Stimulated activated CD8-positive, alpha-beta memory T cell treated with anti-CD3 and anti-CD28 coated beads, Interleukin-4, amount 100 ng/mL, for 24 hours (primary cell): Measurements from ENCODE around the gene WDFY4.

ENCODE experiments used
- DNase-seq: peaks from one replicate; pipeline ENCODE4 v3.0.0-alpha.2; 2020; ENCODE audit warnings: low read depth

WDFY4 gene

DNA sequence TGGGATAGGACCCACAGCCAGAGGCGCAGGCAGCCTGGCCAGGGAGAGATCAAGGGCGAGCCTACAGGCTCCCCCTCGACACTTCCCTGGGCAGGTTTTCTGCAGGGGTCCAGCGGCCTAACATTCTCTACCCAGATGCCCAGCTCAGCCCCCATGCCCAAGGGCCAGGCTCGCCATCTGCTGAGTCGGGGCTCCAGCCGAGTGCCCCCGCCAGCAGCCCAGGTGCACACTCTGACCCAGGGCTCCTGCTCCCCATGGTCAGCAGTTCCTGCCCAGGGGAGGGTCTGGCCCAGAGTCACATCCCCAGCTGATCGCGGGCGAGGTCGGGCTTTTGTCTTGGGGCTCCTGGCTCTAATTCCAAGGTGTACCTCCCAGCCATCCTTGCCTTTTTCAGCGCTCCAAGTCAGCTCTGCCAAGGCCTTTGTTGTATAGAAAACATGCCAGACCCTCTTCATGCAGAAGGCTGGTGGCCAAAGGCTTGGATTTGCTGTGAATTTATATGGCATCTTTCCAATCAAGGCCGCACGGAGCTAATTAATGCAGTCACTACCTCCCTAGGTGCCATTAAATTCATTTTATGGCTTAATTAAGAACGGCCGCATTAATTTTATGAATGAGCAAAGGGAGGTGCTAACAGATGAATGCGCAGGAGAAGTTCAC is 134.3 kb downstream of the WDFY4 start:
- no peak for DNase-seq

DNA sequence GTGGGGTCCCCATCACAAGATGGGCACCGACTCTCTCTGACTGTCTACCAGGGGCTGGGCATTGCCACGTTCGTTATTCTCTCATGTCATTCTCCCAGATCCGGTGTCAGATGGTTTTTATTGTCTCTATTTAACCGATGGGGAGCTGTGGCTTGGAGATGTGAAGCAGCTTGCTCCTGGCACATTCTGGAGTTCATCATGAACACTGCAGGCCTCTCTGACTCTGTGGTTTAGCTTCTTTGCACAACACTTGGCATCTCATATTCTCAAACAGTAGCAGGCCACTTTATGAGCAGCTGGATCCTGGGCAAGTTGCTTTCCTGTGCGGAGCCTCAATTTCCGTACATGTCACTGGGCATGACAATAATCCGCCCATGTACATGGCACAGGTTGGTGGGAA is 135.1 kb downstream of the WDFY4 start:
- no peak for DNase-seq

DNA sequence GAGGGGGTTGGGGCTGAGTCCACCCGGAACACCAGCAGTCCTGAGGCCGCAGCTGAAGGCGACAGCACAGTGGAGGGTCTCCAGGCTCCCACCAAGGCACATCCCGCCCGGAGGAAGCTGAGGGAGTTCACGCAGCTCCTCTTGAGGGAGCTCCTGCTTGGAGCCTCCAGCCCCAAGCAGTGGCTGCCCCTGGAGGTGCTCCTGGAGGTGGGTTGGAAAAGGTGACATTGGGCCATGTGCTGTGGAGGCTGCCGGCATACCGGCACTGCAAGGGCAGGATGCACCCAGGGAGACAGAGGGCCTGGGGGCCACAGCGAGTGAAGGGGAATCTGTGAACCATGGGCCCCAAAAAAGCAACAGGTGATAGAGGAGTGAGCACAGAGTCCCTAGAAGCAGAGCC is 135.6 kb downstream of the WDFY4 start:
- DNase-seq = no peak

DNA sequence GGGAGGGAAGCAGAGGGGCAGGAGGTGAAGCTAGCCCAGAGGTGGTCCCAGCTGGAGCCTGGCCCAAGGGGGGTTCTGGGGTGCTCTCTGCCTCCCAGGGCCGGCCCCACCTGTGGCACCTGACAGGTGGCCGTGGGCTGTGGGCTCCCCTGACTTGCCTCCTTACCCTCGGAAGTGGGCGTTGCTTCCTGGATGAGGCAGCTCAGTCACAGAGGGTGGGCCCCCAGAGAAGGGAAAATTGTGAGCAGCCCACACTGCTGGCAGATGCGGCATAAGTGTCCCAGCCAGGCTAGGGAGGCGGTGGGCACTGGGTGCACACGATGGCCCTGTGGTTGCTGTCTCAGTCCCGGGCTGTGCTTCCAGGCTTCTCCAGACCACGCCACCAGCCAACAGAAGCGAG is 136.0 kb downstream of the WDFY4 start:
- no peak for DNase-seq

DNA sequence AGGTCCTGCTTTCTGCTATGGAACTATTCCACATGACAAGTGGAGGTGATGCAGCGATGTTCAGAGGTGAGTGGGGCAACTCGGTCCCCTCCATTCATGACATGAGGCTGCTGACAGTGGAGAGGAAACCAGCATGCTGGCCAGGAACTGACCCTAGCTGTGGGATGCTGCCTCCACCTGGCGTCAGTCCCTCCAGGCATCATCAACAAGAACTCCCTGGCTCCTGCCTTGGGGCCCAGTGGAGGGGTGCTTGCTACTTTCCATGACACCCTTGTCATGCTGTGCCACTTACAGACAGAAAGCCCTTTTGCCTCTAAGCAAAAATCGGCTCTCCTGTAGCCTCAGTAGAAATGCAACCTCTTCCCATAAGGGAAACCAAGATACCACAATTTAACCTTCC is 136.4 kb downstream of the WDFY4 start:
- DNase-seq = no peak

DNA sequence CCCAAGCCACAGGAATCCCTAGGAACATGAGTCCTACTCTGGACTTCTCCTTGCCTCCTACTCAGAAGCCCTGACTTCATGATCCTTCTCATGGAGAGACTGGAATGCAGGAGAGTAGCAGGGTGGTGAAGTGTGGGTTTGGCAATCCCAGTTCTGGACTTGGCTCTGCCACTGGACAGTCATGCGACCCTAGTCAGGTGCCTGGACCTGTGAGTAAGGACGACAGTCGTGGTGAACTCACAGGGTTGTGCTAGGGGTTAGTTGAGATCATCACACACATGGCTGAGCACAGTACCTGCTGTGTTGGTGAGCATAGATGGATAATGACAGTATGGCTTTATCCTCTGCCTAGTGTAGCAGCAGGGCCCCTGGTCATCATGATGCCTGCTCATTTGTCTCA is 137.0 kb downstream of the WDFY4 start:
- no peak for DNase-seq

DNA sequence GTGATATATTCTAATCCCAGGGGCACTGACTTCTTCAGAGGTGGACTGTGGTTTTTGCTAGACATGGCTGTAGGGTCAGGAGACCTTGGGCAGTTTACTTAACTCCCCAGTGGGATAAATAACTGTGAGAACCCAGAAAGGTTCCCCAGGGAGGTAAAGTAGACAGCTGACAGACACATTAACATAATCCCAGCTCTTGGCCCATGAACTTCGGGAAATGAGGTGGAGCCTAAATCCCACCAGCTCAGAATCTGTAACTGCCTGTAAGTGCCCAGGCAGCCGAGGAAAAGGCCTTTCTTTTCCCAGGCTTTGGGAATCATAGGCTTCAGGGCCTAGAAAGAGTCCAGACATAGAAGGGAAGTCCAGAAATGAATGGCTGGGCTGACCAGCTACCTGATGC is 149.0 kb downstream of the WDFY4 start:
- no peak for DNase-seq

DNA sequence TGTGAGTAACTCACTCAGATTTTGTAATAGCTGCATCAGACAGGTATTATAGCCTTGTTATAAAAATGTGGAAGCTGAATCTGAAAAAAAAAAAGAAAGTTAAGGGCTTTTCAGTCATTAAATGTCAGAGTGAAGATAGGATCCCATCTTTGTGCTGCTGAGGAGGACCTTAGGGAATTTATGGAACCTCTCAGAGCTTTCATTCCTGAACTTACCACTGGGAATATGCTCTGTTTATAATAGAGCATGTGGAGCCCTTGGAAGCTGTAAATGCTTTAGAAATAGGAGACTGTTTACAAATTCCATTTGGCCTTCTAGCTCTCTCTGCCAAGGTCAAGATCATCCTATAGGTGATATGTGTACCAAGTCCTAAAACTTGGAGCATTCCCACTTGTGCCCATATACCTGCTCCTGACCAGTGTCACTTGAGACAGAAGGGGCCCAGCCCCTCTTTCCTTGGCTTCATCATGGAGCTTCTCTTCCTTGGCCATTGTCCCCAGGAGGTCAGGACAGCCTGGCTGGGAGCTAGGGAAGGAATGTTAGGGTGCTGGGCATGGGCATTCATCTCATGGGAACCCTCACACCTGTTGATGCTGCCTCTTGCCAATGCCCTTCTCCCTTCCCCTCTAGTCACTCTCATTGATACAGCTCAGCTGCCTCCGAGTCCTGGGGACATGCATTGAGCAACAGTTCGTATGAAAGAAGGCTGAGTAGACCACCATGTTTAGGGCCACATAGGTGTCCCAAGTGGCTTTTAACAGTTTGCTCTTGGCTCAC is 149.7 kb downstream of the WDFY4 start:
- no peak for DNase-seq

DNA sequence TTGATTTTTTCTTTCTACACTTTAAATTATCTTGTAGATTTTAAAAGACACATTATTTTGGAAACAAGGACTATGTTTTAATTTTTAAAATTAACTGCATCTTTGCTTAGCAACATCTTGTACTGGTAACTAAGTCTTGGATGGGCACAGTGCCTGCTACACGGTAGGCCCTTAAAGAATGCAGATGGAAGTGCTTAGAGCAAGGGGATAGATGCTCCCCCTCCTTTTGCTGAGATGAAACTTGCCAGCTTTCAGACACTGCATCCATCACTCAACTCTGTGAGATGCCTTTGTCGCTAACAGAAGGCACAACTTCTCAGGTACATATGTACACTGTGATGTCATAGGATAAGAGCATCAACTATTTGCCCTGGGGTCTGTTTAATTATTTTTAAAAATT is 151.1 kb downstream of the WDFY4 start:
- no peak for DNase-seq

DNA sequence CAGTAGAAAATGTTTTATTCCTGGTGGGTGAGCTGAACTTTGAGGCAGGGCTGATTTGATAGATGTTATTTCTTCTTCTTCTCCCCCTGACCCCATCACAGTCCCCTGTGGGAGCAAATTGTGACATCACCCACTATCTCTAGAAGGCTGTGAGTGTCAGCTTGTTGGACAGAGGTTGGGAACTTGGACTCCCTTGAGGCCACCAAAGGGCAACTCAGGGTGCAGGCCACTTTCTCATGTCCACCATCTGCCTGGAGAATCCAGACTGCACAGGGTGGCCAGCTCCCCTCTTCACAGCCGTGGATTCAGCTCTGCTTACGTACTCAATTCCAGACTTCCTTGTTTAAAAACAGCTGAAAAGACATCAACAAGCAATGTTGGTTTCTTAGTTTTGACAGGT is 151.9 kb downstream of the WDFY4 start:
- no peak for DNase-seq

DNA sequence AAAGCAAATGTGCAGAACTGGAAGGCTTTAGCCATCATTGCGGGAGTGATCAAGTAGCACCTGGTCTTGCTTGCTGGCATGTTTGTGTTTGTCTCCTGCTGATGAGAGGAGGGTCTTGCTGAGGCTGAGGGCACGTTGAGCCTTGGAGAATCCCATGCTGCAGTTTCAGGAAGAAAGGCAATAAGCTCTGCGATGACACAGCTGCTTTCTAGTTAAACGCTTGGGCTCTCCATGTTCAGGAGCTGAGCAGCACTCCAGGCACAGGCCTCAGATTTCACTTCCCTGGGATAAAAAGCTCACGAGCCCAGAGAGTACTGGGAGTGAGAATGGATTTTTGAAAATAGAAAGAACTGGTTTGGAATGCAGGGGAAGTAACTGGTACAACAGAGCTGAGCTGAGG is 154.2 kb downstream of the WDFY4 start:
- DNase-seq = no peak

DNA sequence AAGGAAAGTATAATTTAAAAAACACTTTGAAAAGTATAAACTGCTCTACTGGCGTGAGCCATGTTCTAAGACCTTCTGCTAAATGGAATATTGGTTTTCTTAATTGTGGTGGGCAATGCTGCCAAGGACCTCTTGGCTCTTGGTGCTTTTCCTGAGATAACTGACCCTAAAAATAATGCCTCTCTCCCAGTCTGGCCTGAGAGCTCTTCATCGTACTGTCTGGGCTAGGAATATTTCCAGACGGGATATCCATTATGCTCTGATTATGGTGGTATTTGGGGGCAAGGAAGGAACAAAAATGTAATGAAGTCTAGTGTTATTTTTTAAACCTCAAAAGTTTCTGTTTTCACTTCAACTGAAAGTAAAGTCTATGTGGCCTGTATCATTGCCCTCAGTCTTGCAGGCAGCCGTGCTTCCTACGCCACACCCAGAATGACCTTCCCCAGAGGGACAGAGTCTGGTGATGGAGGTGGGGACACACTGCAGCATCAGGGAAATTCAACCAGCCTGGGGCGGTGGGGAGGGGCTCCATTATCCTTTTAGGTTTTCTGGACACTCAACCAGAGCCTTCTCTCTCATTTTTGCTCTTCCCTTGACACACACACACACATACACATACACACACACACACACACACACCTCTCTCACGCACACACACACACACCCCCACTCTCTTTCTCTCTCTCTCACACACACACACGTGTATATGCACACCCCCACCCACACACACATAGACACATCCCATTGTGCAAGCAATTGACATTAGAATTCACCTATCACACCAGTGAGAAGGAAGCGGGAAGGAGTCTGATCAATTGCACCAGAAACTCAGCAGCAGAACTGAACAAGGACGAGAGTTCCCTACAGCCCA is 155.4 kb downstream of the WDFY4 start:
- no peak for DNase-seq

DNA sequence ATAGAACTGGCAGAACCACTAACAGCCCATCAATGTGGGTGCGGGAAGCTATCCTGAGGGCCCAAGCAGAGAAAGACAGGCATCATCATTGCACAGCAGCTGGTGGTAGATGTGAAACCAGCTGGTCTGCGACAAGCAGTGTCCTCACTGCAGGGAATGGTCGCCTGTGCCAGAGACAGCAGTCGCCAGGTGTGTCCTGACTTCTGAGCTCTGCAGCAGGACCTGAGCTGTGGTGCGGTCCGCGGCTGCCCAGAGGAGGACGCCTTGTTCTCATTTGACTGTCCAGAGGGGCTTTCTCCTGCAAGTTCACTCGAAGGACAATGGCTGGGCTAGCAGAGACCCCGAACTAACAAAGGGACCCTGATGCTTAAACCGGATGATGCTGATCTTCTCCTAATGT is 157.6 kb downstream of the WDFY4 start:
- no peak for DNase-seq

DNA sequence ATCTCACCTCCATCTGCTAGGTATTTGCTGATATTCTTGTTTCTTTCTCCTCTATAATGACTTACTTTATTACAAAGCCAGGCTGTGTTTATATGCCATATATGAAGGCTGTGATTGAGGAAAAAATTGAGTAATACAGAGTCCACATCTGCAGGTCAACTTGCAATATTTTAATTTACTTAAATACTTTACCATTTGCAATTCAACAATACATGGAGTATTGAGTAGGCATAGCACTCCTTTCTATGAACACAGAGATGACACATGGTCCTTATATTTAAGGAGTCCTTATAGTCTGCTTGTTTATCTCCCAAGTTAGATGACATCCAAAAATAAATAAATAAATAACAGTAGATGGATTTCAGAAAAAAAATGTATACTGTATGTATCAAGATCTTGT is 158.5 kb downstream of the WDFY4 start:
- DNase-seq = no peak

DNA sequence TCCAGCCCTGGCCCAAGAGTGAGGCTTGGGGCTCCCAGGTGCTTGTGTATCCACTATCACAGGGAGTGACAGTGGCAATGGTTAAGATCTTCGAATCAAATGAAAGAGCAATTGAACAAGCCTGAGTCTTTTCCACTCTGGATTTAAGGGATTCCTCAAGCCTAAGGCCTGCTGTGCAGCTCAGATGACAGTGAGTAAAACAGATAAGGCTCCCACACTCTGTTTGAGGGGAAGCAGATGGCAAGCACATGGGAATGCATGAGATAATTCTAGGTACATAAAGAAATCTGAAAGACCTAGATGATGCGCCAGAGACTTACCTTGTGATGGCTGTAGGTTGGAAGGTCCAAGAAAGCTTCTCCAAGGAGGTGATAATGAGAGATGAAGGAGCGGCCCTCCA is 159.9 kb downstream of the WDFY4 start:
- DNase-seq = no peak

DNA sequence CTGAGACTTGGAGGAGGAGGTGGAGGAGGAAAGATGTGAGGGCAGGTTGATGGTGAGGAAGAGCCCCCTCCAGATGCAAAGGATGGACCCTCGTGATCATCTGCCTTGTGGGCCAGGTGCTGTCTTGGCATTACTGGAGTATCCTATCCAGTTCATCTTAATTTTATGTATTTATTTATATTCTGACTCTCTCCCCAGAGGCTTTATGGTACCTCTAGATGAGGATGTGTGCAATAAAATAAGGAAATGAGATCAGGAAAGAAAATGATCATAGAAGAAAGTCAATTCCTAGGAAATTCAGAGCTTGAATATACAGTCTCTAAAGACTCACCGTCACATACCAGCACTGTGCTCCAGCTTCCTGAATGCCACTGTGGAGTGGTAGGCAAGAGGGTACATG is 160.8 kb downstream of the WDFY4 start:
- DNase-seq = no peak

DNA sequence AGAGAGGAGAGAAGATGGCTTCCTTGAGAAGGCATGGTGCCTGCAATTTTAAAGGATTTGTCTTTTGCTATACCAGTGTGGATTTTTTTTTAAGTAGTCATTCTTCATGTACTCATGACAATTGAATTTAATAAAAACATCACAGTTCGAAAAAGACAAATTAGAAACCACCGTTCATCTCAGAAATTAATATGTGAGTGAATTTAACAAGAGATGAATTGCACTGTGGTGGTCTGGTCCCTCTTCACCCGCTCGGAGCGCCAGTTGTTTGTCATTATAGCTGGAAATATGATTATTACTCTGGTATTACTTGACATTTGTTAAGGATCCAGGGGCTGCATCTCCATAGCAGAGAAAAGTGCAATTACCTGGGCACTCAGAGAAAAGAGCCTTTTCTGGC is 163.0 kb downstream of the WDFY4 start:
- no peak for DNase-seq

DNA sequence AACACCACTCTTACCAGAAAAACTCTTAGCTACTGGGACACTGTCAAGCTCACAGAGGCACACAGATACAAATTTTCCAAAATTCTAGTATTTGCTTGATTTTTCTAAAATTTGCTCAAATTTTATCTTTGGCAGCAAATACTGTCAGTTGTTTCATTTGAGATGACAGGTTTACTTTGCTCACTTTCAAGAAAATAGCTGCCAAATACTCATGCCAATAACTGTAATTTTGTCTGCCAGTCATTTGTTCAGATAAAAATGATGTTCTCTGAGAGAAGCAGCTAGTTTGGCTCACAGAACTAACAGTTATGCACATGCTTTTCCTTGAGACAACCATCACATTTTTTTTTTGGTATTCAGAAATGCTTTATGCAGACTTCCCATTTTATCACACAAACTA is 172.2 kb downstream of the WDFY4 start:
- DNase-seq = no peak

DNA sequence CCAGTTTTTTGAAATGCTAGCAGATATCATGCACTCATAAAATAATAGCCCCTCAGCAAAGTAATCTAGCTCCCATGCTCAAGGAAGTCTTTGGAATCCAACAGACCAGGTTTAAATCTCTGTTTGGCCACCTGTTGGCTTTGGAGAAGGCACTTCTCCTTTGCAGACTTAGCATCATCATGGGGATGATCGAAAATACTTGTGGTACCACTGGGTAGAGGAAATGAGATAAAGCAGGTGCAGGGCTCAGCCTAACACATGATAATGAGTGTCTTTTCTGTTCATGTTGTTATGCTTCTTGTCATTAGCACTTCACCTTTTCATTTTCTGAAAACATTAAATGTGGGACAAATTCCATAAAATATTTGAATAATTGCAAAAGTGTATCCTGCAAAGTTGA is 187.6 kb downstream of the WDFY4 start:
- DNase-seq = no peak

DNA sequence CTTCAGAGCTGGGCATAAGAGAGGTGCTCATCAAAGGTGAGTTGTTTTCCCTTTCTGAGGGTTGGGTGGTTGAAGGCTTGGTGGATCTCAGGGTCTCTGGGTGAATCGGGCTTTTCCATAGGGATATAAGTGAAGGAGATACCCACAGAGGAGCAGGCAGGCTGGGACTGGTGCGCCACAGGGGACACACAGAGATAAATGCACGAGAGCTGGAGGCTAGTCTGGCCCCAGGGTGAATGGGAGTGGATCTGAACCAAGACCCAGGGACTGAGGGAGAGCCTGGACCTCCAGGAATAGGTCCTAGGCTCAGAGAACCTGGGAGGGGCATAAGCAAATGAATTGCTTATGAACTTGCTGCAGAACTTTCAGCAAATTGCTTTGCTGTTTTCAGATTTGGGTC is 193.4 kb downstream of the WDFY4 start:
- DNase-seq = no peak

DNA sequence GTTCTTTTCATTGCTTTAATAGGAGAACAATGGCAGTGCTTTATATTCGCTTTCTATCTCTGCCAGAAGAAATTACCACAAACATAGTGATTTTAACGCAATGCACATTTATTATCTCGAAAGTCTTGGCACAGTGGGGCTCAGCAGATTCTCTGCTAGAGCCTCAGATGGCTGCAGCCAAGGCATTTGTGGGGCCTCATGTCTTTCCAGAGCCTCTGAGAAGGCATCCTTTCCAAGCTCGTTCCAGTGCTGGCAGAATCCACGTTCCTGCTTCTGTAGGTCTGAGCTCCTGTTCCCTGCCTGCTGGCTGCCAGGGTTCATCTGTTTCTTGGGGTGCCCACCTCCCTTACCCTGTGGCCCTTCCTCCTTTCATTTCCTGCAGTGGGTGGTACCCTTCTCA is 194.8 kb downstream of the WDFY4 start:
- DNase-seq = no peak

DNA sequence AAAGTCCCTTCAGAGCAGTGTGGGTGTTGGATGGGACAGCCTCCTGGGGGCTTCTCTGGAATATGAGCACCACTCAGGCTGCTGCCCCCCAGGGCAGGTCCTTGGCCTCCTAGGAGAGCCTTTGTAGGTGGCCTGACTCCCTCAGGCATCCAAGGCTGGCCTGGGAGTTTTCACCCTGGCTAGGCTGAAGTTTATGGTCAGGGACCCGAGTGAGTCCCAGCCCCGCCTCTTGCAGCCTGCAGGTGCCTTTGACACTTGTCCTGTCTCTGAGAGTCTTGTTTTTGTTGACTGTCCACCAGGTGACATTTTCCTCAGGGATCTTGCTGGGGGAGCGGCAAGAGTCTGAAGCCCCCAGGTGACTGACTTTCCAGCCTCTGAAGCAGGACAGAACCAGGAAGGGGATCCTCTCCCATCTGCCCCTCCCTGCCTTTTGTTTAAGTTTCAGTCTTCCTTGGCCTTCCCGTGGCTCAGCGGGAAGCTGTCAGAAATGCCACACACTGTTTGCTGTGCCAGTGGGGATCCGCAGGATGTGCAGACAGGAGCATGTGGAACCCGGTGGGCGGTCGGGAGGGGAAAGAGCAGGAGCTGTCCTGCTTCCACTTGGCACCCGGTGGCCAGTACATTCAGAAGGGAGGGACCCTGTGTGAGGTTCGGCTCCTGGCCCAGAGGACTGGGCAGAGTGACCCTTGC is 195.5 kb downstream of the WDFY4 start:
- no peak for DNase-seq

DNA sequence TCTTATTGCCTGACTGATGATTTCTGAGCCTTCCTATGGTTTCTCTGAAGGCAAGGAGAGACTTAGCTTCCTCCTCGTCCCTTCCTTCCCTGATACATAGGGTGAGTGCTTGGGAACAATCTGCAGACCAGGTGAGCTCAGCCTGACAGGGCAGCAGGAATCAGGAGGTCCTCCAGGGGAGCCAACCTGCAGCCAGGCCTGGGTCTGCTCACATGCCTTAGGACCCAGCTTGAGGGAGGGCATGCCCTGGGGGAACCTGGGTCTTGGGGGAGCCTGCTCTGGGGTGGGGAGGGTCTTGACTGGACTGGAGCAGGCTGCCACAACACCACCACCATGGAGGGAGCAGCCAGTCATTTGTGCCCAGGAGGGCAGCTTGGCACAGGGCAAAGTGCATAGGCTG is 197.3 kb downstream of the WDFY4 start:
- DNase-seq = no peak
